GM12864 (cell line): ENCODE results near the gene TAL2.

Source experiments
- DNase-seq: peaks from one replicate; pipeline ENCODE4 v3.0.0-alpha.2; 2011; ENCODE audit warnings: low read depth
- H3K4me3 ChIP-seq: 2 replicates; pipeline ENCODE4 v1.5.1; 2011; ENCODE audit warnings: mild to moderate bottlenecking, low read depth, low read length, control low read depth
- CTCF ChIP-seq: IDR thresholded peaks from 2 replicates; pipeline ENCODE4 v1.5.1; 2011; ENCODE audit warnings: low read depth, mild to moderate bottlenecking, moderate library complexity, low read length, control low read depth, inconsistent platforms; ENCODE audit errors: missing control alignments

The TAL2 gene

GRCh38 chr9:105658351-105658750 is 3.9 kb upstream of the TAL2 start:
- no peak overlapping the region for H3K4me3 ChIP-seq
- TF ChIP-seq CTCF = no peak
- DNase-seq = no peak

GRCh38 chr9:105661011-105661410 is 1.2 kb upstream of the TAL2 start:
- no peak for TF ChIP-seq CTCF
- no peak overlapping the region for H3K4me3 ChIP-seq

GRCh38 chr9:105663914-105664313 is 1.7 kb downstream of the TAL2 start:
- no peak for DNase-seq
- no peak overlapping the region for H3K4me3 ChIP-seq
- no peak for TF ChIP-seq CTCF

More at GRCh38 chr9:105661011-105661410, 1.2 kb upstream of the TAL2 start:
- DNase-seq = no peak

- H3K4me3 ChIP-seq = no peak overlapping the region
- TF ChIP-seq CTCF = no peak
- DNase-seq = no peak
Measured at GRCh38 chr9:105667867-105668266, 5.6 kb downstream of the TAL2 start.

GRCh38 chr9:105670315-105670714 is 8.1 kb downstream of the TAL2 start:
- H3K4me3 ChIP-seq = no peak overlapping the region
- DNase-seq = no peak
- TF ChIP-seq CTCF = no peak

- H3K4me3 ChIP-seq = no peak overlapping the region
- DNase-seq = no peak
- no peak for TF ChIP-seq CTCF
Measured at GRCh38 chr9:105670775-105671174, 8.5 kb downstream of the TAL2 start.

- DNase-seq = no peak
- TF ChIP-seq CTCF = no peak
- no peak overlapping the region for H3K4me3 ChIP-seq
Measured at GRCh38 chr9:105672711-105673234, 10.5 kb downstream of the TAL2 start.
